ENCODE measurements around the gene PDE4D.

The PDE4D gene

GRCh38 chr5:59501316-59501715, 392.2 kb downstream of the PDE4D start:
- TF ChIP-seq CTCF (IDR thresholded peaks at IDR 0.05), result no peak
- DNase-seq (ENCODE audit: low spot score), result no peak
- no peak overlapping the region for H3K4me3 ChIP-seq
- H3K27ac ChIP-seq, result no peak overlapping the region

- no peak overlapping the region for H3K27ac ChIP-seq
- no peak for TF ChIP-seq CTCF (IDR thresholded peaks at IDR 0.05)
- no peak overlapping the region for H3K4me3 ChIP-seq
- no peak for DNase-seq (ENCODE audit: low spot score)
Observed at GRCh38 chr5:59500014-59500413, 393.5 kb downstream of the PDE4D start.

- no peak overlapping the region for H3K27ac ChIP-seq
- TF ChIP-seq CTCF (IDR thresholded peaks at IDR 0.05), result no peak
Observed at GRCh38 chr5:59497207-59497606, 396.3 kb downstream of the PDE4D start.

GRCh38 chr5:59496524-59497134, 396.9 kb downstream of the PDE4D start:
- H3K4me3 ChIP-seq, result no peak overlapping the region
- DNase-seq (ENCODE audit: low spot score), result no peak
- TF ChIP-seq CTCF (IDR thresholded peaks at IDR 0.05), result no peak

More at GRCh38 chr5:59497207-59497606, 396.3 kb downstream of the PDE4D start:
- no peak overlapping the region for H3K4me3 ChIP-seq
- no peak for DNase-seq (ENCODE audit: low spot score)

GRCh38 chr5:59491945-59492344, 401.6 kb downstream of the PDE4D start:
- no peak overlapping the region for H3K27ac ChIP-seq
- no peak for DNase-seq (ENCODE audit: low spot score)
- H3K4me3 ChIP-seq, result no peak overlapping the region
- TF ChIP-seq CTCF (IDR thresholded peaks at IDR 0.05), result no peak

More at GRCh38 chr5:59496524-59497134, 396.9 kb downstream of the PDE4D start:
- no peak overlapping the region for H3K27ac ChIP-seq

- TF ChIP-seq CTCF (IDR thresholded peaks at IDR 0.05), result no peak
- DNase-seq (ENCODE audit: low spot score), result no peak
- H3K27ac ChIP-seq, result no peak overlapping the region
- no peak overlapping the region for H3K4me3 ChIP-seq
Observed at GRCh38 chr5:59489551-59489950, 404.0 kb downstream of the PDE4D start.
